AG04450 (cell line): ENCODE data around the gene MICAL3. TPM values are rescaled to one million over a fixed set of nuclear protein-coding genes. Genes with fewer than 3 reads are reported as not detected.

Source experiments
- CTCF ChIA-PET: fragments of 300-600, 350-600 bp; formaldehyde crosslinking; extraction: SDS; loops from one replicate; lab custom pipeline; 2022; ENCODE audit warnings: antibody characterized with exemption, inconsistent platforms; lab: Charles Lee
- POLR2A ChIA-PET: fragments of 350-600 bp; formaldehyde crosslinking; extraction: SDS; loops from one replicate; lab custom pipeline; 2021; ENCODE audit warnings: antibody characterized with exemption, inconsistent platforms; lab: Yijun Ruan, JAX
- DNase-seq: peaks from one replicate; pipeline ENCODE4 v3.0.0-alpha.2; 2011; ENCODE audit warnings: low read depth, low spot score
- H3K27ac ChIP-seq: one replicate; pipeline ENCODE4 v1.5.1; 2012; ENCODE audit warnings: low read depth, low read length, control low read depth
- H3K27me3 ChIP-seq: one replicate; pipeline ENCODE4 v1.6.0; 2012; ENCODE audit warnings: low read length; ENCODE audit not compliant: control insufficient read depth, insufficient read depth
- H3K4me3 ChIP-seq: 2 replicates; pipeline ENCODE4 v1.5.1; 2011; ENCODE audit warnings: mild to moderate bottlenecking, low read depth, low read length, control low read depth
- H3K9me3 ChIP-seq: 2 replicates; pipeline ENCODE4 v1.5.1; 2012; ENCODE audit warnings: low read length; ENCODE audit not compliant: control insufficient read depth, insufficient read depth
- polyA plus RNA-seq: library from polyadenylated mRNA; depleted of rRNA; stranded (reverse); fragments of >200 nt; gene quantifications from 2 replicates; pipeline ENCODE4 v1.2.3, GENCODE V29; 2011
- TF ChIP-seq, protein P1 (sequence below): IDR thresholded peaks from 2 replicates; pipeline ENCODE4 v1.5.1; 2011; ENCODE audit warnings: low read depth, low read length, control low read depth, inconsistent platforms

The MICAL3 gene
- polyA plus RNA-seq, 1 experiment = 17.8 TPM

GRCh38 chr22:17788528-17789378 lies 235.6 kb downstream of the MICAL3 start:
- no peak overlapping the region for H3K4me3 ChIP-seq
- ChIA-PET POLR2A (no interaction called here), CTCF (interaction anchor here (1.3 kb wide), 1 partner anchor 230 kb away, joined by 3 read pairs; no protein-coding TSS in a partner anchor)
- DNase-seq = no peak
- no peaks in the 10 kb centered on the region for H3K9me3 ChIP-seq
- H3K27me3 ChIP-seq = no peaks in the 10 kb centered on the region
- TF ChIP-seq, protein P1, sequence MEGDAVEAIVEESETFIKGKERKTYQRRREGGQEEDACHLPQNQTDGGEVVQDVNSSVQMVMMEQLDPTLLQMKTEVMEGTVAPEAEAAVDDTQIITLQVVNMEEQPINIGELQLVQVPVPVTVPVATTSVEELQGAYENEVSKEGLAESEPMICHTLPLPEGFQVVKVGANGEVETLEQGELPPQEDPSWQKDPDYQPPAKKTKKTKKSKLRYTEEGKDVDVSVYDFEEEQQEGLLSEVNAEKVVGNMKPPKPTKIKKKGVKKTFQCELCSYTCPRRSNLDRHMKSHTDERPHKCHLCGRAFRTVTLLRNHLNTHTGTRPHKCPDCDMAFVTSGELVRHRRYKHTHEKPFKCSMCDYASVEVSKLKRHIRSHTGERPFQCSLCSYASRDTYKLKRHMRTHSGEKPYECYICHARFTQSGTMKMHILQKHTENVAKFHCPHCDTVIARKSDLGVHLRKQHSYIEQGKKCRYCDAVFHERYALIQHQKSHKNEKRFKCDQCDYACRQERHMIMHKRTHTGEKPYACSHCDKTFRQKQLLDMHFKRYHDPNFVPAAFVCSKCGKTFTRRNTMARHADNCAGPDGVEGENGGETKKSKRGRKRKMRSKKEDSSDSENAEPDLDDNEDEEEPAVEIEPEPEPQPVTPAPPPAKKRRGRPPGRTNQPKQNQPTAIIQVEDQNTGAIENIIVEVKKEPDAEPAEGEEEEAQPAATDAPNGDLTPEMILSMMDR = 0 out of 2 replicates have a peak, but pooled peaks have one; percentile 2
- H3K27ac ChIP-seq = no peak overlapping the region

GRCh38 chr22:17787716-17788330 lies 236.5 kb downstream of the MICAL3 start:
- Histone ChIP-seq H3K27ac (no peak overlapping the region), H3K9me3 (no peaks in the 10 kb centered on the region), H3K4me3 (no peak overlapping the region), H3K27me3 (no peaks in the 10 kb centered on the region)
- ChIA-PET POLR2A (no interaction called here), CTCF (no interaction called here)
- TF ChIP-seq, protein P1 = no peak
- DNase-seq = no peak

GRCh38 chr22:17787241-17787640 lies 237.1 kb downstream of the MICAL3 start:
- Histone ChIP-seq H3K27me3 (no peaks in the 10 kb centered on the region), H3K27ac (no peak overlapping the region), H3K4me3 (no peak overlapping the region), H3K9me3 (no peaks in the 10 kb centered on the region; the same call in 1 of the 2 replicates)
- POLR2A ChIA-PET = no interaction called here
- DNase-seq = no peak
- TF ChIP-seq, protein P1 = no peak
- CTCF ChIA-PET = interaction anchor here (0.6 kb wide), 1 partner anchor 47 kb away, joined by 3 read pairs; no protein-coding TSS in a partner anchor

DNA sequence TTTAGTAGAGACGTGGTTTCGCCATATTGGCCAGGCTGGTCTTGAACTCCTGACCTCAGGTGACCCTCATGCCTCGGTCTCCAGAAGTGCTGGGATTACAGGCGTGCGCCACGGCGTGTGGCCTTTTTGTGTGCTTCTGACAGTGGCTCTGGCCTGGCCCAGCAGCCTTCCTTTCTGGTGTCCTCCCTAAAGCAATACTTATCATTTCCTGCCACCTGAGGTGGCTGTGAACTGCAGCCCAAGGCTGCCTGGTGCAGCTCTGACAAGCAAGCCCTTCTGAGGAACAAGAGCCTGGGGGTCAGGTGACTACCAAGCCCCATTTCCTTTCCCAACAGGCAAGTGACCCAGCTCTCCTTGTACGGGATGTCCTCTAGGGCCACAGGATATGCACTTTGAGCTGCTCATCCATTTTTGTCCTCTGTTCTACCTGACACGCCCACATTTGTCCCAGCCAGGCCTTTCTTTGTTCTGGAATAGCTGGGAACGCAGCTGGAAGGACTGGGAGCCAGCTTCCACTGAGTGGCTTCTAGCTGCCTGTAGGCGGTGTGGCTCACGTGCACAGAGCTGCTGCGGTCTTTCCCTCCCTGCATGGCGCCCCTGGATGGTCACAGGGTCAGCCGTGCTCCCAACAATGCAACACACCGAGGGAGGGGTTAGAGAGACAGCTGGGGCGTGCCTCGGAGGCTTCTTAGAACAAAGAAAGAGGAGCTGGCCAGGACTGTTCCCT lies 237.8 kb downstream of the MICAL3 start:
- TF ChIP-seq, protein P1 = no peak
- Histone ChIP-seq H3K27me3 (no peaks in the 10 kb centered on the region), H3K4me3 (no peak overlapping the region), H3K27ac (no peak overlapping the region), H3K9me3 (no peaks in the 10 kb centered on the region; the same call in 1 of the 2 replicates)
- DNase-seq = no peak
- CTCF ChIA-PET = interaction anchor here (0.6 to 3.7 kb wide), 3 partner anchors 45 to 228 kb away, joined by 3 to 29 read pairs (median 24); no protein-coding TSS in a partner anchor
- POLR2A ChIA-PET = no interaction called here
